HG03565 (cell line): Measurements from ENCODE around the gene SRRM2.

ENCODE experiments used
- ATAC-seq: cut with Tn5 transposase; IDR thresholded peaks from one replicate; pipeline ENCODE4 v1.9.1; 2021; ENCODE audit warnings: mild to moderate bottlenecking, moderate library complexity; ENCODE audit not compliant: unreplicated experiment

SRRM2 gene

GRCh38 chr16:2791174-2791573 lies 38.7 kb downstream of the SRRM2 start:
- ATAC-seq, result no peak

DNA sequence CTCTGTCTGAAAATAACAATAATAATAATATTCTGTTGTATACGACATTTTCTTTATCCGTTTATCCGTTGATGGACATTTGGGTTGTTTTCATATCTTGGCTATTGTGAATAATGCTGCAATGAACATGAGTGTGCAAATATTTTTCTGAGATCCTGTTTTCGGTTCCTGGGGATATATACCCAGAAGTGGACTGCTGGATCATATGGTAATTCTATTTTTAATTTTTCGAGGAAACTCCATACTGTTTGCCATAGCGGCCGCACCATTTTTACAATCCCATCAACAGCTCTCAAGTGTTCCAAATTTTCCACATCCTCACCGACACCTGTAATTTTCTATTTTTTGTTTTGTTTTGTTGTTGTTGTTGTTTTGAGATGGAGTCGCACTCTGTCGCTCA lies 40.5 kb downstream of the SRRM2 start:
- ATAC-seq, result no peak

GRCh38 chr16:2795395-2796143 lies 43.1 kb downstream of the SRRM2 start:
- no peak for ATAC-seq

DNA sequence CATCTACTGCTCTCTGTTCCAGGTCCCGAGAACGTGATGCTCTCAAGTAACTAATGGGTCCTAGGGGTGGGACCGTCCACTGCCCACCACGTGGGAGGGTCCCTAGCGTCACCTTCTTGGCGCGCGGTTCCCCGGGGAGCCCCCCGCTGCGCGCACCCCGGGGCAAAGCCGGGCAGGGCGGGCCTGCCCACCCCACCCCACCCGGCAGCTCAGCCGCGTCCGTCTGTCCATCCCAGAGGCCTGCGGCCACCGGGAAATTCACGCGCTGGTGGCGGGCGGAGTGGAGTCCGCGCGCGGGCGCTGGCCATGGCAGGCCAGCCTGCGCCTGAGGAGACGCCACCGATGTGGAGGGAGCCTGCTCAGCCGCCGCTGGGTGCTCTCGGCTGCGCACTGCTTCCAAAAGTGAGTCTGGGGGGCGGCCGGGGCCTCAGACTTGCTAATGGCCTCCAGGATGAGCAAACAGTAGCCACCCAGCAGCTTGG lies 46.3 kb downstream of the SRRM2 start:
- ATAC-seq, result no peak

GRCh38 chr16:2799205-2799858 lies 46.9 kb downstream of the SRRM2 start:
- no peak for ATAC-seq

GRCh38 chr16:2799859-2800226 lies 47.4 kb downstream of the SRRM2 start:
- no peak for ATAC-seq

DNA sequence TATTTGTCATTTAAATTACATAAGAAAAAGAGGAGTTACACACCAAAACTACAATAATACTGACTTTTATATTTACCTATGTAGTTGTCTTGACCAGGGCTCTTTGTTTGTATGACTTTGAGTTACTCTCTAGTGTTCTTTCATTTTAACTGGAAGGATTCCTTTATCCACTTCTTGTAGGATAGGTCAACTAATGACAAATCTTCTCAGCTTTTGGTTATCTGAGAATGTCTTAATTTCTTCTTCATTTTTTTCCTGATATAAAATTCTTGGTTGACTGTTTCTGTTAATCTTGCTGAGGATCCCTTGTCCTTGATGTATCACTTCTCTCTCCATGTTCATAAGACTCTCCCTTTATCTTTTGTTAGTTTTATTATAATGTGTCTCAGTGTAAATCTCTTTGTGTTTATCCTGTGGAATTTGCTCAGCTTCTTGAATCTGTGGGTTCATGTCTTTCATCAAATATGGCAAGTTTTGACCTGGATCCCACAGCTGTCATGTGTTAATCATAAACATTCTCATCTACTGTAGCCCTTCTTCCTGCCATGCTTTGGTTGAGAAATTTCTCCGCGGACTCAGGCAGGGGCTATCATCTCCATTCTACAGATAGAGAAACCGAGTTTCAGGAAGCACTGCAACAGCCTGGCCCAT lies 51.2 kb downstream of the SRRM2 start:
- ATAC-seq, result no peak

DNA sequence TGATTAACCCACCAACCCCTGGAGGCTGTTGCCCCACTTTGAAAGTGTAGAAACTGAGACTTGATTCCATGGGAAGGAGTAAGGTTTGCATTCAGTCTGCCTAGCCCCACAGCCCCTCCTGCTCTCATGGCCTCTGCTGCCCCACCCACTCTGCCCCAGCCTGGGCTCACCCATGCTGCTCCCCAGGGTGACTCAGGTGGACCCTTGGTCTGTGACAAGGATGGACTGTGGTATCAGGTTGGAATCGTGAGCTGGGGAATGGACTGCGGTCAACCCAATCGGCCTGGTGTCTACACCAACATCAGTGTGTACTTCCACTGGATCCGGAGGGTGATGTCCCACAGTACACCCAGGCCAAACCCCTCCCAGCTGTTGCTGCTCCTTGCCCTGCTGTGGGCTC lies 52.3 kb downstream of the SRRM2 start:
- ATAC-seq, result no peak

DNA sequence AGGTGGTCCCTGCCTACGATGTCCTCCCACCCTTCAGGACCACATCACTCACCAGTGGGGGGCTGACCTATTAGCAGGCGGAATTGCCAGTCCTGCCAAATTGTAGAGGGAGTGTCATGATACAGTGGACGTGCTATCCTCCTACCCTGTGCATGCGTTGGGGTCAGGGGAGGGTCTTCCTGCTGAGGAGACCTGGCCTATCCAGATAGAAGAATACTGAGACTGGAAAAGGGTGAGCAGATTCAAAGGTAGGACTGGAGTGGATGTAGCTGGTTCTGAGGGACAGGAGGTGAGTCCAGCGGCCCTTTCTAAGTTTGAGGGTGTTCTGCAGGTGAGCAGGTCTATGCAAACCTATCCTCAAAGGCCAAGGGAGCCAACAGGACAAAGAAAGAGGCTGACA lies 53.8 kb downstream of the SRRM2 start:
- no peak for ATAC-seq

GRCh38 chr16:2808181-2808580 lies 55.7 kb downstream of the SRRM2 start:
- ATAC-seq, result no peak

DNA sequence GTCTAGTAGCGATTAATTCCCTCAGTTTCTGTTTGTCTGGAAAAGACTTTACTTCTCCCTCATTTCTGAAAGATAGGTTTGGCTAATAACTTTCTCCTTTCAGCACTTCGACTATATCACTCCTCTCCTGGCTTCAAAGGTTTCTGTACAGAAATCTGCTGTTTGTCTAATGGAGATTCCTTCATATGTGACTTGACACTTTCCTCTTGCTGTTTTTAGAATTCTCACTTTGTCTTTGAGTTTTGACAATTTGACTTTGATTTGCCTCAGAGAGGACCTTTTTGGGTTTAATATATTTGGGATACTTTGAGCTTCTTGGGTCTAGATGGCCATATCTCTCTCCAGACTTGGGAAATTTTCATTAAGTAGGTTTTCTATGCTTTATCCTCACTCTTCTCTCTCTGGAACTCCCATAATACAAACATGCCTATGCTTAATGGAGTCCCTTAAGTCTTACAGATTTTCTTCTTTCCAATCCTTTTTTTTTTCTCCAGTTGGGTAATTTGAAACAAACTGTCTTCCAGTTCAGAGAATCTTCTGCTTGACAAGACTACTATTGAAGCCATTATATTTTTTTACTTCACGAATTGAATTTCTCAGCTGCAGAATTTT lies 56.8 kb downstream of the SRRM2 start:
- no peak for ATAC-seq

DNA sequence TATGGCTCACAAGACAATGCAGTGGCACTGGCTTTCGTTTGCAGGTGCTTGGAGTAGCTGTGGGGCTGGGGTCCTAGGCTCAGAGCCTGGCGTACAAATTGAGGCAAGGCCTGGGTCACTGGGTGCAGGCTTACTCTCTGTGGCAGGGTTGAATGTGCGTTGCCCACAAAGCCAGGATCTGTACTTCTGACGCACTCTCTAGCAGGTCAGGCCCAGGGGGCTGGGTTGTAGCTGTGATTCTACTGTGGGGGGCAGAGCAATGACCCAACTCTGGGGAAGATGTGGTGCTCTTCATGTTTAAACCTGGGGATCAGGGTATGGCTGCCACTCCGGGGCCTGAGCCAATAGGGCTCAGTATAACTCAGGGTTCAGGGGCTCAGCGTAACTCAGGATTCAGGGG lies 58.2 kb downstream of the SRRM2 start:
- ATAC-seq, result no peak

GRCh38 chr16:2811703-2812471 lies 59.4 kb downstream of the SRRM2 start:
- no peak for ATAC-seq

- no peak for ATAC-seq
These were observed 61.4 kb downstream of the SRRM2 start for GRCh38 chr16:2813771-2814221.

DNA sequence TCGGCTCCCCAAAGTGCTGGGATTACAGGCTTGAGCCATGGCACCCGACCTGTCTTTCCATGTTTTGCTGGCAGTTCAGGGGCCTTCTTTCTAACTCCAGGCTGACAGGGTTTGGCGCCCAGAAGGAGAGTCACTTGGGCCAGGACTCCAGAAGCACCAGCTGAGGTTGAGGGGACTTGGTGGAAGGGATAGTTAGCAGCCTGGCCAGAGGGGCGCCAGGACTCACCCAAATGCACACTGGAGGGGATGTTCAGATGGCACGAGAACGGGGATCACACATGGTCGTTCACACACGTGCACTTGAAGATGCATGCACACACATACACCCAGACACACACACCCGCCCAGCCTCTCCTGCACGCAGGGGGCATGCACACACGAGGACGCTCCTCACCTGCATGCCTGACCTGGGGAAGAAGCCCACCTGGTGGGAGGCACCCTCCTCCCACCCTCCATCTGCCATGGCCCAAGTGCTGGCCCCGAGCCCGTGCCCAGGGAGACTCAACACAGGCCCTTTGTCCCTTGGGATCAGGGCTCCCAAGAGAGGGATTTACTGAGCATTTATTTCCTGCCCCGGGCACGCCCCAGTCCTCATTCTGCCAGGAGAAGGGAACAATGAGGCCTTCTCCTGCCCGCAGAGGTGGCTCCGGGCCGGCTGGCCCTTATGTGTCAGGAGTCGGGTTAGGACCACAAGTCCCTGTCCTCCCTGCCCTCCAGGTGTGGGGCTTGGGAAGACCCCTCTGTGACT lies 62.3 kb downstream of the SRRM2 start:
- ATAC-seq, result no peak

- ATAC-seq, result no peak
These were observed 62.9 kb downstream of the SRRM2 start for GRCh38 chr16:2815299-2815771.

GRCh38 chr16:2816751-2817339 lies 64.4 kb downstream of the SRRM2 start, which contains the start of gene PRSS21:
Gene PRSS21 (plus strand): TSS chr16:2817237. CDS start chr16:2817269, 32 bp downstream.
- no peak for ATAC-seq

GRCh38 chr16:2817340-2818271 lies 65.2 kb downstream of the SRRM2 start:
- ATAC-seq, result no peak
